ENCODE results near the gene ATP6V0A1.

GRCh38 chr17:42441371-42442195 is 17.1 kb upstream of the ATP6V0A1 start:
- TF ChIP-seq, protein P1, sequence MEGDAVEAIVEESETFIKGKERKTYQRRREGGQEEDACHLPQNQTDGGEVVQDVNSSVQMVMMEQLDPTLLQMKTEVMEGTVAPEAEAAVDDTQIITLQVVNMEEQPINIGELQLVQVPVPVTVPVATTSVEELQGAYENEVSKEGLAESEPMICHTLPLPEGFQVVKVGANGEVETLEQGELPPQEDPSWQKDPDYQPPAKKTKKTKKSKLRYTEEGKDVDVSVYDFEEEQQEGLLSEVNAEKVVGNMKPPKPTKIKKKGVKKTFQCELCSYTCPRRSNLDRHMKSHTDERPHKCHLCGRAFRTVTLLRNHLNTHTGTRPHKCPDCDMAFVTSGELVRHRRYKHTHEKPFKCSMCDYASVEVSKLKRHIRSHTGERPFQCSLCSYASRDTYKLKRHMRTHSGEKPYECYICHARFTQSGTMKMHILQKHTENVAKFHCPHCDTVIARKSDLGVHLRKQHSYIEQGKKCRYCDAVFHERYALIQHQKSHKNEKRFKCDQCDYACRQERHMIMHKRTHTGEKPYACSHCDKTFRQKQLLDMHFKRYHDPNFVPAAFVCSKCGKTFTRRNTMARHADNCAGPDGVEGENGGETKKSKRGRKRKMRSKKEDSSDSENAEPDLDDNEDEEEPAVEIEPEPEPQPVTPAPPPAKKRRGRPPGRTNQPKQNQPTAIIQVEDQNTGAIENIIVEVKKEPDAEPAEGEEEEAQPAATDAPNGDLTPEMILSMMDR (IDR thresholded peaks at IDR 0.05; ENCODE audit: poor library complexity, severe bottlenecking) = no peak
- no peak for TF ChIP-seq POLR2AphosphoS5 (IDR thresholded peaks at IDR 0.05)

Measured in neural cell (in vitro differentiated cells).